ENCODE results near the gene AARS2. TPM values are rescaled to one million over a fixed set of nuclear protein-coding genes. Genes with fewer than 3 reads are reported as not detected.
A peak's percentile ranks its signal among the peaks of the same experiment; 100 is the strongest.

AARS2 gene
- total RNA-seq, 4 donors from 2014 or later: 13.9 to 17.7 (median 16.4) TPM

GRCh38 chr6:44342052-44342451 is 28.9 kb upstream of the AARS2 start:
- Histone ChIP-seq H3K36me3 (no peaks in the 10 kb centered on the region), H3K4me1 (peaks cover 13% of the 10 kb centered on the region), H3K9me3 (no peaks in the 10 kb centered on the region), H3K27me3 (peaks cover 21% of the 10 kb centered on the region), H3K4me3 (peak overlapping the region; percentile 34), H3K27ac (no peak overlapping the region)
- TF ChIP-seq CTCF (IDR thresholded peaks at IDR 0.05) (no peak), POLR2A (IDR thresholded peaks at IDR 0.05) (no peak), POLR2AphosphoS5 (IDR thresholded peaks at IDR 0.05) (no peak), EP300 (IDR thresholded peaks at IDR 0.05) (no peak)
- no peak for DNase-seq (ENCODE audit: low spot score in 2 of 2)
- WGBS: 23% methylated on average over 6 of the region's 6 CpGs

DNA sequence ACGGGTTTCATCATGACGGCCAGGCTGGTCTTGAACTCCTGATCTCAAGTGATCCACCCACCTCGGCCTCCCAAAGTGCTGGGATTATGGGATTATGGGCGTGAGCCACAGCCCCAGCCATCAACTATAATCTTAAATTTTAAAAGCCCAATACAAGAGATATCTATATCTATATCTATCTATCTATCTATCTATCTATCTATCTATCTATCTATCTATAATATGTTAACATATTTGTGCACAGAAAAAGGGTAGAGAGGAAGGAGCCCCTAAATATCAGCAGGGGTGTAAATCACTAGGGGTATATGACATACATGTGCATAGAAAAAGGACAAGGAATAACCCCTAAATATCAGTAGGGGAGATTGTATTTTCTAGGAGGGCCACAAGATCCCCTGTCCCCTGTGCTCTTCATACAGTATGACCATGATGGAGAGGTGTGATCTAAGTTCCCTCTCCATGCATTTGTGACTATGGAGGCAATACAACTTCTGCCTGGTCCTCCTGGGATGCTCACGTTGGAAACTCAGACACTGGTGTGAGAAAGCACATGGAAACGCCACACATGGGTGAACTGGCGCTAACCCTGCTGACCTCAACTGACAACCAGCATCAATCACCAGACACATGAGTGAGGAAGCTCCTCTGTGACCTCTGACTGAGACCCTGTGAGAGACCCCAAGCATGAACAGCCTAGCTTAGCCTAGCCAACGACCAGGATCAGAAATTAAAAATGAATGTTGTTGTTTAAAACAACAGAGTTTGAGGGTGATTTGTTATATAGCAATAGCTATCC is 28.1 kb upstream of the AARS2 start:
- H3K4me3 ChIP-seq: no peak overlapping the region
- no peak for TF ChIP-seq CTCF (IDR thresholded peaks at IDR 0.05)
- no peak for TF ChIP-seq POLR2AphosphoS5 (IDR thresholded peaks at IDR 0.05)
- TF ChIP-seq EP300 (IDR thresholded peaks at IDR 0.05): no peak
- TF ChIP-seq POLR2A (IDR thresholded peaks at IDR 0.05): no peak
- 75% methylated on average over 8 of the region's 8 CpGs for WGBS
- H3K36me3 ChIP-seq: no peaks in the 10 kb centered on the region
- DNase-seq (ENCODE audit: low spot score in 2 of 2): no peak
- H3K9me3 ChIP-seq: no peaks in the 10 kb centered on the region
- peaks cover 21% of the 10 kb centered on the region for H3K27me3 ChIP-seq
- no peak overlapping the region for H3K27ac ChIP-seq
- H3K4me1 ChIP-seq: peaks cover 13% of the 10 kb centered on the region

DNA sequence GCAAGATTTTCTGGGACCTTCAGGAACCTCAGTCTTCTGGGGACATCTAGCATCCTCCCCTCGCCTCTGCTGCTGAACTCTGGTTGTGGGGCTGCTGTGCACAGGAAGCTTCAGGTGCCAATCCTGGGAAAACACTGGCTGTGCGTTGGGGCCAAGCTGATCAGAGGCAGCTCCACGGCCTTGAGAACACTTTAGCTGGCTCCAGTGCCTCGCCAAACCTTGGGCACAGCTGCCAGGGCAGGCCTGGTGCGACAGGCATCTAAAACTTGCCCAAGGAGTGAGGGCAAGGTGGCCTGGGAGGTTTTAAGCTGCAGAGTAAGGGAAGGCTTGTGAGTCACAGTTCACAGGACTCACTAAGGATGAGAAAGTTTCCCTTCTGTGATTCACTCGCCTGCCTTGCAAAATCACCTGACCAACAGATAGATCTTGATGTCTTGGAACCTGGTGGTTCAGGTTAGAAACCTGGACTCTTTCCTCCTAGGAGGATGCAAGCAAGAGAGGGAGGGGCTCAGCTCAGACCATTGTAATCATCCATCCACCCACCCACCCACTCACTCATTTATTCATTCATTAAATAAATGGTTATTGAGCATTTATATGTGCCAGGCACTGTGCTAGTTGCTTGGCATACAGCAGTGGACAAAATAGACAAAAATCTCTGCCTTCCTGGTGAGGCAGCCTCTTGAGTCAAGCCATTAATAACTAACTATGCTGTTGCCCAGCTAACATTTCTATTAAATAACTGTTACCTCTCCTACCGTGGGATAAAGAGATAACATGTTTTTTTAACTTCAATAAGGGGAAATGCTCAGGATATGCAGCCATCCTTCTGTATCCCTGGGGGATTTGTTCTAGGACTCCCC is 26.8 kb upstream of the AARS2 start:
- H3K9me3 ChIP-seq: no peaks in the 10 kb centered on the region
- DNase-seq (ENCODE audit: low spot score in 2 of 2): no peak
- peaks cover 13% of the 10 kb centered on the region for H3K4me1 ChIP-seq
- H3K4me3 ChIP-seq: no peak overlapping the region
- TF ChIP-seq CTCF (IDR thresholded peaks at IDR 0.05): no peak
- H3K36me3 ChIP-seq: no peaks in the 10 kb centered on the region
- WGBS: 84% methylated on average over 7 of the region's 7 CpGs
- peaks cover 17% of the 10 kb centered on the region for H3K27me3 ChIP-seq
- no peak overlapping the region for H3K27ac ChIP-seq

DNA sequence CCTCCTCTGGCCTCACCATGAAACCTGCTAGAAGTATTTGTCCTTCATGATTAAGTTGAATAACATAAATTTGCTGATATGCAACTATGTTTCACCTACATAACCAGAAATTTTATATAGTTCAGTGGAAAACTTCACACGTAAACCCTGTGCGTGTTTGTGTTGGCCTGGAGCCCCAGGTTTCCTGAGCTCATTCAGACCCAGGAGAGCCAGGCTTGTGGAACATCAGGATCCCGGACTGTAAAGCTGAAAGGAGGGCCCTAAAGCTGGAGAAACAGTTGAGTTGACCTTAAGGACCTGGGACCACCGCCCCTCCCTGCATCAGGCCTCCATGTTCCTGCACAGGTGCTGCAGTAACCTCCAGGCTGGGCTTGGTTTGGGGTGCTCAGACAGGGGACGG is 26.2 kb upstream of the AARS2 start:
- TF ChIP-seq EP300 (IDR thresholded peaks at IDR 0.05): no peak
- no peak for TF ChIP-seq CTCF (IDR thresholded peaks at IDR 0.05)
- no peak for TF ChIP-seq POLR2A (IDR thresholded peaks at IDR 0.05)
- TF ChIP-seq POLR2AphosphoS5 (IDR thresholded peaks at IDR 0.05): no peak
- DNase-seq (ENCODE audit: low spot score in 2 of 2): no peak
- H3K27ac ChIP-seq: no peak overlapping the region
- peaks cover 17% of the 10 kb centered on the region for H3K27me3 ChIP-seq
- H3K36me3 ChIP-seq: no peaks in the 10 kb centered on the region
- no peaks in the 10 kb centered on the region for H3K9me3 ChIP-seq
- no peak overlapping the region for H3K4me3 ChIP-seq
- H3K4me1 ChIP-seq: peaks cover 13% of the 10 kb centered on the region
- WGBS: 72% methylated on average over 5 of the region's 5 CpGs
